Activated CD8-positive, alpha-beta memory T cell treated with anti-CD3 and anti-CD28 coated beads for 24 hours (primary cell): ENCODE data around the gene C6orf52.
"Not testable (repeated sequence)": the region's sequence is repeated elsewhere in the genome, so short reads cannot be mapped to it uniquely, and the experiment has no call there.

Experiments used
- DNase-seq: peaks from one replicate; pipeline ENCODE4 v3.0.0-alpha.2; 2020

C6orf52 gene

DNA sequence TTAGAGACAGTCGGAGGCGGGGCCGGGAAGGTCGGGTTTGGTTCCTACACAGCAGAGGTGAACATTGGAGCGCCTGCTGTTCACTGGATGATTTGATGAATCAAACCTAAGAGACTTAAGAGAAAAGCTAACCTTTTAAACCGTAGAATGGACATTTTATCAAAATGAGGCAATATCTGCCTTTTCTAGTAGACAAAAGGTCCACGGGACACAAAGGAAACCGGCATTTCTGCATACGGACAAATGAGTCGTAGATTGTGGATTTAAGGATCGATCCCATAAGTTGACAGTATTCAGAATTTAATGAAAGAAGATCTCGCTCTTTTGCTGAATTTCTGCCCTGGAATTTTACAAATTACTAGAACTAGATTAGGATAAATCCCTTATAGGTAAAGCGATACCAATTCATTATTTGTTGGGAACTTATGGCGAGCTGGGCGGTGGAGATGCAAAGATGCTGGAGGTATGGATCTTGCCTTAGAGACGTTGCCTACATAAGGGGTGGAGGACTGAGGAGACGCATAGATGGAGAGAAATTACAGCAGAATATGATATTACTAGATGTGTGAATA, 756 bp upstream of the C6orf52 start:
- DNase-seq = no peak

- no peak for DNase-seq
Observed at GRCh38 chr6:10692965-10693538, 1.4 kb downstream of the C6orf52 start.

DNA sequence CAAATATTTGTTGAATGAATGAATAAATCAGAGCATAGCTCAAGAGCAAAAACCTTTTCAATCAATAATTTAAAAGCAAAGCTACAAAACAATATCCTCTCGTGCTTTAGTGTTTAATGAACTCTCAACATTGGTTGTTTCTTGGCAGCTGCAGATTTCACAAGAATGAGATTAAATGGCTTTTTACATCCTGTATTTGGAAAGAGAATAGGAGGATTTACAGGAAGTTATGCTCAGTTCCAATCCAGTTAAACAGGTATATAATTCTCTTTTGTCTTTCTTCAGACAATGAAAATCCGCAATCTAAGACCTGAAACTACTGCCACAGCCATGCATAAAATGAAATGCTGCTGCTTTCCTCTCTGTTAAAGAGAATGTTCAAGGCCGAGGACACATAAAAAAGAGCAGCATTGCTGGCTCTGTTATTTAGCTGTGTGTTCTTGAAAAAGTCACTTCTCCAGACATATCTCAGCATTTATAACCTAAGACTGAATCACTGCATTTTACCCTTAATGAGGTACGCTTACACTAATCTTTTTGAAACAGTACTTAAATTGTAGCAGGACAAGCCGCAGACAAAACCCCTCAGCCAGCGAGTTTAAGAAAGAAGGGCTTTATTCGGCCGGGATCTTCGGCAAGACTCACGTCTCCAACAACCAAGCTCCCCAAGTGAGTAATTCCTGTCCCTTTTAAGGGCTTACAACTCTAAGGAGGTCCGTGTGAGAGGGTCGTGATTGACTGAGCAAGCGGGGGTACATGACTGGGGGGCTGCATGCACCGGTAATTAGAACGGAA, 3.6 kb downstream of the C6orf52 start:
- DNase-seq = no peak

DNA sequence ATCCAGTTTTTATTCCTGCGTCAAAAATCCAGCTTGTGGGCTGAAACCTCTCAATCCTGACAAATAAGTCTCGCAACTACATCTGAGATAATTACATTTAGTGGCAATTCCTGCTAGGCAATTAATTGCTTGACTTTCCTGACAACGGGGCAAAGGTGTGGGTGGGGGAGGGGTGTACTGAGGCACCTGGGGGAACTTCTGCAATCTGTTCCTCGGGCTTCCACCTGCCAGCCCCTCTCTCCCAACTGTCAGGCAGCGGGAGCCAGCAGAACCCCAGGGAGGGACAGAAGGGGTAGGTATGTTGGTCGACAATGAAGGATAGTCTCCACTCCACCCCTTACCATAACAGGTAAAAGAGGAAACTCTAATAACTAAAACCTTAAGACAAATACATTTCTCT, 6.8 kb downstream of the C6orf52 start:
- no peak for DNase-seq

GRCh38 chr6:10686901-10687300, 7.5 kb downstream of the C6orf52 start:
- DNase-seq = no peak

DNA sequence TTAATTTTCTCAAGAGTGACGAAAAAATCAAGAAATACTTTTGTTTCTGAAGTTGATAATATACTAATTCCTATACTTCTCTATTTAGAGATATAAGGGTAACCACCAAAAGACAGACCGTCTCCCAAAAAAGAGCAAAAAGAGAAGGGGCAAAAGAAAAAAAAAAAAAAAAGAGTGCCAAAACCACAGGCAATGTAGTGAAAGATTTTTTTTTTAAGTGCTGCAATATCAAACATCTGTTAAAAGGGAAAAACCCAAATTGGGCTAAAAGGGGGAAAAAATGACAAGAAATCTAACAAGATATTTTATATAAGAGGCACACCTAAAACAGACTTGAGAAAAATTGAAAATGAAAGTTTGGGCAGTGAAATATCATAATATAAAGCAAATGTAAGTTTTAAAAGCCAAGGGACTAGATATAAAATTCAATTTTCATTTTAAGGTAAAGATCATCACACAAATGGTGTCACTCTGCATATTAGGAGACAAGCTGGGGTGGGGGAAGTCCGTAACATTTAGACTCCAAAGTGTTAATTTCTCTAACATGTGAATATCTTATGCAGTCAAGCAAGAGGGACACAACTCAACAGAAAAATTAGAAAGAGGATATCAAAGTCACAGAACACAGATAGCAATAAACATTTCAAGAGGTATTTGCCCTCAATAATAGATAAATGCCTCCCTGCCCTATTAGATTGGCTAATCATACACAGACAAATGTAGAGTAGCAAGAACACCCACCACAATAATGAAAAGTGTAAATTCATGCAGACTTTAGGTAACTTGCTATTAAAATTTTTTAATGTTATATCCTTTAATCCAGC, 9.1 kb downstream of the C6orf52 start:
- no peak for DNase-seq

GRCh38 chr6:10684618-10685017, 9.8 kb downstream of the C6orf52 start:
- DNase-seq = no peak

- no peak for DNase-seq
Observed at GRCh38 chr6:10682355-10682988, 11.9 kb downstream of the C6orf52 start.

- no peak for DNase-seq
Observed at GRCh38 chr6:10681795-10682194, 12.6 kb downstream of the C6orf52 start.

GRCh38 chr6:10678456-10678855, 16.0 kb downstream of the C6orf52 start:
- no peak for DNase-seq

DNA sequence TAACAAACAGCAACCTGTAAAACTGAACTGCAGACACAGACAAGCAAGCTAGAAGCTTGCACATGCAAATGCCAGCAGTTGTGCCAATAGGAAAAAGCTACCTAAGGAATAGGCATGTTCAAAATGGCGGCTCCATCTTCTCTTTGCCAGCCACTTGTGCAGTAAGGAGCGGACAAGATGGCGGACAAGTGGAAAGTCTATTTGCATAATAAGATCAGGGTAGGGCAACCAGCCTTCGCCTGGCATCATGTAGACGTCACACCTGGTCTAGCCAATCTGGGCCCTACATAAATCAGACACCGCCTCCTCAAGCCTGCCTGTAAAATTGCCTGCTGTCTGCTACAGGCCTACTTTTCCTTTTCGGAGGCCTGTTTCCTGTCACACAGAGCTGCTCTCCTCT, 18.0 kb downstream of the C6orf52 start:
- no peak for DNase-seq

DNA sequence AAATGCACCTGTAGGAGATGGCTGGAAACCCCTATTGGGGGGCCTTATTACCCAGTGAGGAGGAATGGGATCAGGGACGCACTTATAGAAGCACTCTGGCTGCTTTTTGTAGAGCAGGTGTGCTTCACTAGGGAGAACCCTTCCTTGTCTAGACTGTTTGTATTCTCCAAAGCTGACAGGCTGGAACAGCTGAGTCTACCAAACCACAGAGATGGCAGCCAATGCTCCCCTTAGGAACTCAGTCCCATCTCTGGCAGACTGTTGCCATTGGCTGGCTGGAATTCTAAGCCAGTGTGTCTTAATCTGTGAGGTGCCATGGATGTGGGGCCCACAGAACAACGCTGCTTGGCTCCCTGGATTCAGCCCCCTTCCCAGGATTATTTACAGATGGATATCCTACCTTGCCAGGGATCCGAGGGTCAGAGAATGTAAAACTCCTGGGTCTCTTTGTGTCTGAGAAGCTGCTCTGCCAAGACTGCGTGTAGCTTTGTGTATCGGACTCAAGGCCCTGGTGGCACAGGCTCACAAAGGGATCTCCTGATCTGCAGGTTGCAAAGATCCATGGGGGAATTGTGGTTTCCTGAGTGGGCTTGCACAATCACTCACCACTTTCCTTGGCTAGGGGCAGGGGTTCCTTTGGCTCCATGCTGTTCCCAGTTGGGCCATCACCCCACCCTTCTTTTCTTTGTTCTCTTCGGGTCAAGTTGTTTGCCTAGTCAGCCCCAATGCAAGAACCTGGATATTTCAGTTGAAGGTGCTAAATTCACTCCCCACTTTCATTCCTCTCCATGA, 26.1 kb downstream of the C6orf52 start:
- no peak for DNase-seq

GRCh38 chr6:10665595-10665994, 28.8 kb downstream of the C6orf52 start:
- DNase-seq = not testable (repeated sequence)

GRCh38 chr6:10662742-10663141, 31.7 kb downstream of the C6orf52 start:
- DNase-seq = no peak

- DNase-seq = no peak
Observed at GRCh38 chr6:10662207-10662606, 32.2 kb downstream of the C6orf52 start.

DNA sequence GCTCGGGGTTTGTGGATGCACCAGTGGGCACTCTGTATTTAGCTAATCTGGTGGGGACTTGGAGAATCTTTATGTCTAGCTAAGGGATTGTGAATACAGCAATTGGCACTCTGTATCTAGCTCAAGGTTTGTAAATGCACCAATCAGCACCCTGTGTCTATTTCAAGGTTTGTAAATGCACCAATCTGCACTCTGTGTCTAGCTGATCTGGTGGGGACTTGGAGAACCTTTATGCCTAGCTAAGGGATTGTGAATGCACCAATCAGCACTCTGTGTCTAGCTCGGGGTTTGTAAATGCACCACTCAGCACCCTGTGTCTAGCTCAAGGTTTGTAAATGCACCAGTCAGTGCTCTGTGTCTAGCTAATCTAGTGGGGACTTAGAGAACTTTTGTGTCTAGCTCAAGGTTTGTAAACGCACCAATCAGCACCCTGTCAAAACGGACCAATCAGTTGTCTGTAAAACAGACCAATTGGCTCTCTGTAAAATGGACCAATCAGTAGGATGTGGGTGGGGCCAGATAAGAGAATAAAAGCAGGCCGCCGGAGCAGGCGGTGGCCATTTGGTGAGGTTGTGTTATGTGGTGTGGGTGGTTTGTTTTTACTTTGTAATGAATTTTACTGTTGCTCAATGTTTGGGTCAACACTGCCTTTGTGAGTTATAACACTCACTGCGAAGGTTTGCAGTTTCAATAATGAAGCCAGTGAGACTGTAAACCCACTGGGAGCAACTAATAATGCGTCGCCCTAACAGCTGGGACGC, 33.8 kb downstream of the C6orf52 start:
- not testable (repeated sequence) for DNase-seq

DNA sequence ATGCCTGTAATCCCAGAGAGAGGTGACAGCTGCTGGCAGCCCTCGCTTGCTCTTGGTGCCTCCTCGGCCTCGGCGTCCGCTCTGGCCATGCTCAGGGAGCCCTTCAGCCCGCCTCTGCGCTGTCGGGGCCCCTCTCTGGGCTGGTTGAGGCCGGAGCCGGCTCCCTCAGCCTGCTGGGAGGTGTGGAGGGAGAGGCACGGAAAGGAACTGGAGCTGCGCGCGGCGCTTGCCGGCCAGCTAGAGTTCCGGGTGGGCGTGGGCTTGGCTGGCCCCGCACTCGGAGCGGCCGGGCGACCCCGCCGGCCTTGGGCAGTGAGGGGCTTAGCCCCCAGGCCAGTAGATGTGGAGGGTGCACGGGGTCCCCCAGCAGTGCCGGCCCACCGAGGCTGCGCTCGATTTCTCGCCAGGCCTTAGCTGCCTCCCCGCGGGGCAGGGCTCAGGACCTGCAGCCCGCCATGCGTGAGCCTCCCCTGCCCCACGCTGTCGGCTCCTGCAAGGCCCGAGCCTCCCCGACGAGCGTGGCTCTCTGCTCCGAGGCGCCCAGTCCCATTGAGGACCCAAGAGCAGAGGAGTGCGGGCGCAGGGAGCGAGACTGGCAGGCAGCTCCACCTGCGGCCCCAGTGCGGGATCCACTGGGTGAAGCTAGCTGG, 34.6 kb downstream of the C6orf52 start:
- peak; percentile 59 for DNase-seq

- no peak for DNase-seq
Observed at GRCh38 chr6:10658910-10659698, 35.3 kb downstream of the C6orf52 start.

DNA sequence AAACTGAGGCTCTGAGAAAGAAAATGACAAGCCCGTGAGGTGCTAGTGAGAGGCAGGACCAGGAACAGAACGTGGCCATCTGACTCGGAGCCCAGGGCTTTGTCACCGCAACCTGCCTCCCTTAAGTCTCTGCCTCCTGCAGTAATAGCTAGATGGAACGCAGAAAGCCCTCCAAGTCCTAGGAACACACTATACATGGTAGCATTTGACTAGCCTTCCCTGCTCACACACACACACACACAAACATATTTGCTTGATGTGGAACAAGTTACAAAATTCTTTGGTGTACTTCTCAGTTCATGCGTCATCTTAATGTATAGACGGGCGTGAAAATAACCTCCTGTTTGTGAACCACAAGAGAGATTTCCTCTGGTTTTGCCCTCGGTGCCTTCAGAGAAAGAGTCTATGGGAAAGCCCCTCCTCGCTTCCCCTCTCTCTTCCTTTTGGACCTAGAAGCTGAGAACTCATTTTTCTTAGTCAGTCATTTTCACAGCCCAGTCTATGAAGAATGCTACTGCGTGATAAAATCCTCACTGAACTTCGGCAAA, 38.8 kb downstream of the C6orf52 start:
- no peak for DNase-seq

- DNase-seq = no peak
Observed at GRCh38 chr6:10644225-10644624, 50.2 kb downstream of the C6orf52 start.
